ENCODE measurements around the gene KIF27.
"Not testable (repeated sequence)": the region's sequence is repeated elsewhere in the genome, so short reads cannot be mapped to it uniquely, and the experiment has no call there.

Gene KIF27

DNA sequence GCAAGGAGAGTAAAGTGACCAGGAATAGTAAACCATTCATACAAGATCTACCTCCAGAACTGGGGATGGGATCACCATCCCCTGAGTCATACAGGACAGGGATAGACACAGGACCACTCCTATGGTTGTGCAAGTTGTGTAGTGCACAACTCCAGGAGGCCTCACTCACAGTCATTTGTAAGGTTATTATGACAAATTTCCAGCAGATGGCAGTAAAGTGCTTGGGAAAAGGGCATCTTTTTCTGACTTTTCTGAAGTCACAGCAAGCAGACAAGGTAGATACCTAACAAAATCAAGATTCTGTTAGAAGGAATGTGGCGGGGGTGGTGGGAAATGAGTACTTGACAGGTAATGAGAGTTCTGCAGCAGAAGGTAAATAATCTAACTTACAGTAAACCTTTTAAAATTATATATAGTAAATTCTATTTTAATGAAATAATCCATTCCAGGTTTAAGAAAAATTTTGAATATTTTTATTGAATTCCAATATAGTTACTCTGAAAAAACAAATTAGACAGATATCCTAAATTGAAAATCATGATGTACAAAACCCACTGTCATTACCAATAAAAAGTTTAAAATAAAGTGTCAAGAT lies 16.7 kb upstream of the KIF27 start:
- Mint-ChIP-seq H3K4me1 (ENCODE audit: low read depth) (no peaks in the 10 kb centered on the region), H3K4me3 (no peak overlapping the region), H3K9me3 (no peaks in the 10 kb centered on the region), H3K27ac (no peak overlapping the region), H3K27me3 (no peaks in the 10 kb centered on the region), H3K36me3 (ENCODE audit: low read depth) (peaks cover 41% of the 10 kb centered on the region)

DNA sequence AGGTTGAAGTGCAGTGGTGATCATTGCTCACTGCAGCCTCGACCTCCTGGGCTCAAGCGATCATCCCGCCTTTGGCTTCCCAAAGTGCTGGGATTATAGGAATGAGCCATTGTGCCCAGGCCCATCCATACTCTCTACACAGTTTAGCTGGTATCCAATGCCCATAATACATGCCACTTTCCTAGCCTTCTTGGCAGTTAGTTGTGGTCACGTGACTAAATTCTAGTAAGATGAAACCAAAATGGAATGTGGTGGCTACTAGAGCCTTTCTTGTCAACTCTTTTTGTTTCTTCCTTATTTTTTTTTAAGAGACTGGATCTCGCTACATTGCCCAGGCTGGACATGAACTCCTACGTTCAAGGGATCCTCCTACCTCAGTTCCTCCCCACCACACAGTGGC lies 15.3 kb upstream of the KIF27 start:
- peaks cover 27% of the 10 kb centered on the region for H3K36me3 Mint-ChIP-seq (ENCODE audit: low read depth)
- H3K9me3 Mint-ChIP-seq = no peaks in the 10 kb centered on the region
- peaks cover 6% of the 10 kb centered on the region for H3K4me1 Mint-ChIP-seq (ENCODE audit: low read depth)
- H3K27me3 Mint-ChIP-seq = no peaks in the 10 kb centered on the region
- no peak overlapping the region for H3K4me3 Mint-ChIP-seq
- no peak overlapping the region for H3K27ac Mint-ChIP-seq

DNA sequence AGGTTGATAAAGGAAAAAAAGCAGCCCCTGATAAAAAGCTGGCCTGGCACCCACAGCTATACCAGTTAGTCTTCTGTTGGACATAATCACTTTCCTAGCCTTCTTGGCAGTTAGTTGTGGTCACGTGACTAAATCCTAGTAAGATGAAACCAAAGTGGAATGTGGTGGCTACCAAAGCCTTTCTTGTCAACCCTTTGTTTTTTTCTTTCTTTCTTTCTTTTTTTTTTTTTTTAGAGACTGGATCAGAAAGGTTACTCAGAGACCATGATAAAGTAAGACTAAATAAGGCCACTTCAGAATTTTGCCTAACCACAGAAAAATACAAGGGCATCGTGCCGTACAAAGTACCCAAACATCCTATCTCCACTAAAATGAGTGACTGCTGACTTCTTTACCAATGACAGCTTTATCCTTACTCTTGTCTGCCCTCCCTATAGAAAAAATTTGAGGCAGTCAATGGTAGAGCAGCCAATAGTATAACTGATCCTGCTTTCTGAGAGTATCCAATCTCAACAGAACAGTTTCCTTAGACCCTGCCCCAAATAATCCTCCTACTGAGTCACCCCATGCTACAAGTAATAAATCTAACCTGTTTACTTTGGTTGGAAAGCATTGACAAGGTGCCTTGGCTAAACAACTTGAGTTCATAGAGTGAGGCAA lies 14.2 kb upstream of the KIF27 start:
- Mint-ChIP-seq H3K4me1 (ENCODE audit: low read depth) (peaks cover 9% of the 10 kb centered on the region), H3K9me3 (no peaks in the 10 kb centered on the region), H3K27me3 (no peaks in the 10 kb centered on the region), H3K27ac (no peak overlapping the region), H3K4me3 (no peak overlapping the region), H3K36me3 (ENCODE audit: low read depth) (peaks cover 19% of the 10 kb centered on the region)

DNA sequence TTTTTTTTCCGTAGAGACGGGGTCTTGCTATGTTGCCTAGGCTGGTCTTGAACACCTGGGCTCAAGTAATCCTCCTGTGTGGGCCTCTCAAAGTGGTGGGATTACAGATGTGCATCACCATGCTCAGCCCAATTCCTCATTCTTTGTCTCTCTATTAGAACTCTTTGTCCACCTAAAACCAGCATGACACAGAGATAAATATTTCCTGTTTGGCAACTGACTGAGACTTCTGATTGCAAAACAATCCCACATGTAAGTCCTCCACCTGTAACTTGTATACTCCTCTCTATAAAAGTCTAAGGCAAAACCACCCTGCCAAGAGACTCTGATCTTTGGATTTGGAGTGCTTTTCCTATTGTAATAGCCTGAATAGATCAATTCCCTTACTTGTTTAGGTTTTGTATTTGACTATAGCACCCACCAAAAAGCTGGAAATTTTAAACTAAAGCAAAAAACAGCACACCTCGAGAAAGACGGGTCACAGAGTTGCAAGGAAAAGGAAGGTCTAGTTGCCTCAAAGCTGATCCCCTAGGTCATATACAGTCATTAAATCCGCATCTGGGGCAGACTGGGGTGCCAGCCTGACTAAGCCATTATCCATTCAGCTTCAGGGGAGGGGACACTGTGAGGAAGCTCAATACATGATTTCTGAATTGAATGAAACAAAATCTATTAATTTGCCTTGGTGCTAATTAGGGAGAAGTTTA lies 13.5 kb upstream of the KIF27 start:
- H3K27ac Mint-ChIP-seq = no peak overlapping the region
- peaks cover 9% of the 10 kb centered on the region for H3K4me1 Mint-ChIP-seq (ENCODE audit: low read depth)
- no peak overlapping the region for H3K4me3 Mint-ChIP-seq
- H3K27me3 Mint-ChIP-seq = no peaks in the 10 kb centered on the region
- H3K36me3 Mint-ChIP-seq (ENCODE audit: low read depth) = peaks cover 17% of the 10 kb centered on the region
- H3K9me3 Mint-ChIP-seq = no peaks in the 10 kb centered on the region

DNA sequence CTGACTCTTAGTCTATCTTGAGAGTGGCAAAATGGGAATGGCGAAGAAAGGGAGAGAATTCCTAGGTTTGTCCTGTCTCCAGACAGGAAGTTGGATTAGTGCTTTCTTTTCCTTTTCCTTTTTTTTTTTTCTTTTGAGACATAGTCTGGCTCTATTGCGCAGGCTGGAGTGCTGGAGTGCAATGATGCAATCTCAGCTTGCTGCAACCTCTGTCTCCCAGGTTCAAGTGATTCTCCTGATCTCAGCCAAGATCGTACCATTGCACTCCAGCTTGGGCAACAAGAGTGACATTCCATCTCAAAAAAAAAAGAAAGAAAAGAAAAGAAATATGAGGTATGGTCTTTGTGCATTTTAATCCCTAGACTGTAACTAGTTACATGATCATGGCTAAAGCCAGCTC lies 12.6 kb upstream of the KIF27 start:
- no peak overlapping the region for H3K27ac Mint-ChIP-seq
- no peaks in the 10 kb centered on the region for H3K9me3 Mint-ChIP-seq
- H3K36me3 Mint-ChIP-seq (ENCODE audit: low read depth) = peaks cover 10% of the 10 kb centered on the region
- H3K27me3 Mint-ChIP-seq = no peaks in the 10 kb centered on the region
- no peak overlapping the region for H3K4me3 Mint-ChIP-seq
- peaks cover 9% of the 10 kb centered on the region for H3K4me1 Mint-ChIP-seq (ENCODE audit: low read depth)

DNA sequence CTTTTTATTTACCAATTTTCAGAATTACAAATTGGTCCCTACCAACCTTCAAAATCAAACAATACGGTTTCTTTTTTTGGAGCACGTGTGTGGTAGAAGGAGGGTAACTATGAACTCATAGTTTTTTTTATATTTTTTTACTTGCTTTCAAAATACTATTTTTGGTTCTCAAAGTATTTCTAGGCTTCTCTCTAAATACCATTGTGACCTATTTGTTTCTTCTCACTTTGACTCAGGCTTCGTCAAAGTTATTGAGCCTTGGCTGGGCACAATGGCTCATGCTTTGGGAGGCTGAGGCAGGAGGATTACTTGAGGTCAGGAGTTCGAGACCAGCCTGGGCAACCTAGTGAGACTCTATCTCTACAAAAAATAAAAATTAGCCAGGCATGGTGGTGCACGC lies 11.6 kb upstream of the KIF27 start:
- no peaks in the 10 kb centered on the region for H3K27me3 Mint-ChIP-seq
- peaks cover 9% of the 10 kb centered on the region for H3K4me1 Mint-ChIP-seq (ENCODE audit: low read depth)
- no peak overlapping the region for H3K27ac Mint-ChIP-seq
- H3K36me3 Mint-ChIP-seq (ENCODE audit: low read depth) = peaks cover 3% of the 10 kb centered on the region
- H3K9me3 Mint-ChIP-seq = no peaks in the 10 kb centered on the region
- H3K4me3 Mint-ChIP-seq = no peak overlapping the region

DNA sequence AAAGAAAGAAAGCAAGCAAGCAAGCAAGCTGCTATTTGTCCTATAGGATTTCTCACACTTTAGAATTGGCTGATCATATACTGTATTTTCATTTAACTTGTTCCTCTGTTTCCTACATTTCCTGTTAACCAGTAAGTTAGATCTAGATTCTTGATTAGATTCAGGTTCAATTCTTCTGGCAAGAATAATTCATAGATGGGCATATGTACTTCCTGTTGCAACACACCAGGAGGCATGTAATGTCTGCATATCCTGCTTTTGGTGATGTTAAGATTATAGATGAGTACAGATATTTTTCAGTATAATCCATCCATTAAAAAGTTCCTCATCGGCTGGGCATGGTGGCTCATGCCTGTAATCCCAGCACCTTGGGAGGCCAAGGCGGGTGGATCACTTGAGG lies 10.8 kb upstream of the KIF27 start:
- H3K4me3 Mint-ChIP-seq = no peak overlapping the region
- no peaks in the 10 kb centered on the region for H3K27me3 Mint-ChIP-seq

DNA sequence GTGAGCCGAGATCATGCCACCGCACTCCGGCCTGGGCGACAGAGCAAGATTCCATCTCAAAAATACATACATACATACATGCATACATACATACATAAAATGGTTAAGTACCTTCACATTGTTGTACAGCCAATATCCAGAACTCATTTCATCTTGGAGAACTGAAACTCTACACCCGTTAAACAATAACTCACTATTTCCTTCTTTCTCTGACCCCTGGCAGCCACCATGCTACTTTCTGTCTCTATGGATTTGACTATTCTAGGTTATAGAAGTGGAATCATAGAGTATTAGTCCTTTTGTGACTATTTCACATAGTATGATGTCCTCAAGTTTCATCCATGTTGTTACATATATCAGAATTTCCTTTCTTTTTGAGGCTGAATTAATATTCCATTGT lies 9.6 kb upstream of the KIF27 start:
- no peaks in the 10 kb centered on the region for H3K27me3 Mint-ChIP-seq
- no peaks in the 10 kb centered on the region for H3K9me3 Mint-ChIP-seq
- H3K4me1 Mint-ChIP-seq (ENCODE audit: low read depth) = peaks cover 9% of the 10 kb centered on the region
- H3K27ac Mint-ChIP-seq = no peak overlapping the region
- H3K36me3 Mint-ChIP-seq (ENCODE audit: low read depth) = no peaks in the 10 kb centered on the region
- no peak overlapping the region for H3K4me3 Mint-ChIP-seq

More for the DNA sequence above, 10.8 kb upstream of the KIF27 start:
- Mint-ChIP-seq H3K36me3 (ENCODE audit: low read depth) (no peaks in the 10 kb centered on the region), H3K27ac (no peak overlapping the region), H3K4me1 (ENCODE audit: low read depth) (peaks cover 9% of the 10 kb centered on the region), H3K9me3 (no peaks in the 10 kb centered on the region)

DNA sequence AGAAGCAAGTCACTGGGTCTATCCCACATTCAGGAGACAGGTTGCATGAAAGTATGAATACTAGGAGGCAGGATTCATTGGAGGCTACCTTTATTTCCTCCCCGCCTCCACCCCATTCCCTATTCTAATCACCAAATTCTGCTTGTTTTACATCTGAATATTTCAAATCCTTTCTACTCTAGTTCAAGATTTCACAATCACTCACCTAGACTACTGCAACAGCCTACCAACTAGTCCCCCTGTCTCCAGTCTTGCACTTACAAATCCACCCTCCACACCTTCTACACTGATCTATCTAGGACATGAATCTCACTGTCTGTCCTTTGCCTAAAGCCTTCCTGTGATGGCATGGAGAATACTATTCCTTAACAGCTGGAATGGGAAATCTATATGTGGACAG lies 6.4 kb upstream of the KIF27 start:
- H3K27me3 Mint-ChIP-seq = no peaks in the 10 kb centered on the region
- no peaks in the 10 kb centered on the region for H3K9me3 Mint-ChIP-seq
- H3K27ac Mint-ChIP-seq = no peak overlapping the region
- no peaks in the 10 kb centered on the region for H3K36me3 Mint-ChIP-seq (ENCODE audit: low read depth)
- H3K4me1 Mint-ChIP-seq (ENCODE audit: low read depth) = peaks cover 9% of the 10 kb centered on the region
- no peak overlapping the region for H3K4me3 Mint-ChIP-seq

DNA sequence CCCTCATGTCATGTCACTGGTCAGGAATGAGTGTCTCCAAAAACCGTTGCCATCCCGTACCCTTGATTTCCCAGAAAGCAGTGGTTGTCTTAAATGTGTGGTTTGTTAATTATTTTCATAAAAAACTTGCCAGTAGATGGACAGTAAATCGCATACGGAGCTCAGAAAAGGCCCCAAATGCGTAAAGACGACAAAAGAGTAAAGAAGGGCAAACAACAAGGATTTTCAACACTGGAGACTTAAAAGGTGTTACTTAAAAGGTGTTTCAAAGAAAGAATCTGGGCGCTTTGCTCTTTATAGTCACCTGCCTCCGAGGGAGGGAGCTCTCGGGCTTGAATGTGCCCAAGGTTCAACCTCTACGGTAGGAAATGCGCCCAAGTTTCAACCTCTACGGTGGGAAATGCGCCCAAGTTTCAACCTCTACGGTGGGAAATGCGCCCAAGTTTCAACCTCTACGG lies 734 bp downstream of the KIF27 start:
- no peaks in the 10 kb centered on the region for H3K27me3 Mint-ChIP-seq
- H3K4me1 Mint-ChIP-seq (ENCODE audit: low read depth) = peaks cover 23% of the 10 kb centered on the region
- H3K36me3 Mint-ChIP-seq (ENCODE audit: low read depth) = no peaks in the 10 kb centered on the region
- H3K27ac Mint-ChIP-seq = peak overlapping the region; percentile 89
- peak overlapping the region; percentile 82 for H3K4me3 Mint-ChIP-seq
- H3K9me3 Mint-ChIP-seq = no peaks in the 10 kb centered on the region

DNA sequence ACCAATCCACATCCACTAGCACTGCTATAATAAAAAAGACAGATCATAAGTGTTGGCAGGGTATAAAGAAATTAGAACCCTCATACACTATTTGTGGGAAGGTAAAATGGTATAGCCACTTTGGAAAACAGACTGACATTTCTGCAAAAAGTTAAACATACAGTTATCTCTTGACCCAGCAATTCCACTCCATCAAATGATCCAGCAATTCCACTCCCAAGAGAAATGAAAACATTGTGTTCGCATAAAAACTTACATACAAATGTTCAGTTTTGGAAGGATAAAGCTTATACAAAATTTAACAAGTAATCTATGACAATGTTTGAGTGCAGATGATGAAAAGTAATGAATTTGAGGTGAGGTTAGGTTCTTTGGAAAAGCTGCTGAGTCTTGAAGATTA lies 2.1 kb downstream of the KIF27 start:
- H3K4me3 Mint-ChIP-seq = no peak overlapping the region
- no peaks in the 10 kb centered on the region for H3K9me3 Mint-ChIP-seq
- H3K27ac Mint-ChIP-seq = no peak overlapping the region
- H3K27me3 Mint-ChIP-seq = no peaks in the 10 kb centered on the region
- H3K4me1 Mint-ChIP-seq (ENCODE audit: low read depth) = peaks cover 23% of the 10 kb centered on the region
- no peaks in the 10 kb centered on the region for H3K36me3 Mint-ChIP-seq (ENCODE audit: low read depth)

DNA sequence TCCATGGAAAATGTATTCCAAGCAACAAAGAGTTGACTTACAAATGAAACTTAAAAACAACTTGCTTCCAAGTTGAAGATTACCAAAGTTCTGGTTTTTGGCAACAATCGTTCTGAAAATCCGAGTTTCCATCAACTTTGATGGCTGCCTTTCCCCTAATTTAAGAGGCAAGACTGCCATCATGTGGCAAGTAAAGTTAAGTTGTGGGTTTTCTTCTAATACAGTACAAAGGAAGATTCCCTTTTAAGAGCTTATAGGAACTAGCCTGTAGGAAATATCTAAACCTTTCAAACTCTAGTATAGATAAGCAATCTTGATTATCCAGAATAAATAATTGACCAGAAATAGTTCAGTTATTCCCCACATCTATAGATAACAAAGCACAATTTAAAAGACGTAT lies 9.0 kb downstream of the KIF27 start:
- not testable (repeated sequence) for H3K4me1 Mint-ChIP-seq (ENCODE audit: low read depth); H3K36me3 Mint-ChIP-seq (ENCODE audit: low read depth); H3K9me3 Mint-ChIP-seq; H3K27ac Mint-ChIP-seq; H3K4me3 Mint-ChIP-seq; H3K27me3 Mint-ChIP-seq

DNA sequence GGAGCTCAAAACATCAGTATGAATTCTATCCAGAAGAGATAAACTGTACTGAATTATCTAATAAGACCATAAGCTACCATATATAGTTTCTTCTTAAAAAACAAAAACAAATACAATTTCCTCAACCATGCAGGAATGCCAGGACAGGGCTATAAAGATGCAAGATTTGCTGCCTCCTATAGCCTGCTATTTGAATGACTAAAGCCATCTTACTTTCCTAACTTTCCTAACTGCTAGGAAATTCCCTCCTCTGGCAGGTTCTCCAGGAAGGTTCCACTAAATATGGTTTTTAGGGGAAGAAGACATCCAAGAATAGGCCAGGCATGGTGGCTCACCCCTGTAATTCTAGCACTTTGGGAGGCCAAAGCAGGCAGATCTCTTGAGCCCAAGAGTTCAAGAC lies 15.1 kb downstream of the KIF27 start:
- Mint-ChIP-seq H3K27me3 (no peaks in the 10 kb centered on the region), H3K4me1 (ENCODE audit: low read depth) (no peaks in the 10 kb centered on the region), H3K36me3 (ENCODE audit: low read depth) (no peaks in the 10 kb centered on the region)

DNA sequence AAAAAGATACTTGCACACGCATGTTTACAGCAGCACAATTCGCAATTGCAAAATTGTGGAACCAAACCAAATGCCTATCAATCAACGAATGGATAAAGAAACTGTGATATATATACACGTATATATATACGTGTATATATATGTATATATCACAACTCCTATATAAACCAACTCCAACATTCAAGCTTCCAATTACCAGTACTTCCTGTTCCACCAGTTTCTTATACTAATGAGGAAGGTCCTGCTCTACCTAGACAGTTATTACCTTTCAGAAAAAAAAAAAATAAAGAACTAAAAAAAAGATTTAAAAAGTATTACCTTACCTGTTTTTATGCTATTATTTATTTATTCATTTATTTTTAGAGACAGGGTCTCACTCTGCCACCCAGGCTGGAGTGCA lies 20.6 kb downstream of the KIF27 start:
- not testable (repeated sequence) for H3K4me3 Mint-ChIP-seq; H3K9me3 Mint-ChIP-seq; H3K4me1 Mint-ChIP-seq (ENCODE audit: low read depth); H3K36me3 Mint-ChIP-seq (ENCODE audit: low read depth); H3K27me3 Mint-ChIP-seq; H3K27ac Mint-ChIP-seq

More for the DNA sequence above, 15.1 kb downstream of the KIF27 start:
- H3K27ac Mint-ChIP-seq = no peak overlapping the region
- H3K4me3 Mint-ChIP-seq = no peak overlapping the region
- no peaks in the 10 kb centered on the region for H3K9me3 Mint-ChIP-seq

DNA sequence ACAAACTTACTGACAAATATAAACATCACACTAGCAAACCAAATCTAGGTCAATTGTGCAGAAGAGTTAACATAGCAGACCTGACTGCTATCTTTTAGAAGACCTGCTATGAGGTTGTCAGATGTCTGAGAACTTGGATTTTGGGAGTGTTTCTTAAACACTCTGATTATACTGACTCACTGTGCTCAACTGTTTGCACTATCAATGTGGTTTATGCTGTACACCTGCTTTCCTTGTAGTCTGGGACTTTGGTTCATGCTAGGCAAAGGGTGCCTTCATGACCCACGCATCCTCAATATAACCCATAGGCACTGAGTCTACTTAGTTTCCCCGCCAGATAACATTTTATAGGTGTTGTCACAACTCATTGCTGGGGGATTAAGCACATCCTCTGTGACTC lies 26.9 kb downstream of the KIF27 start:
- not testable (repeated sequence) for H3K9me3 Mint-ChIP-seq; H3K4me3 Mint-ChIP-seq; H3K27ac Mint-ChIP-seq; H3K36me3 Mint-ChIP-seq (ENCODE audit: low read depth); H3K27me3 Mint-ChIP-seq; H3K4me1 Mint-ChIP-seq (ENCODE audit: low read depth)

DNA sequence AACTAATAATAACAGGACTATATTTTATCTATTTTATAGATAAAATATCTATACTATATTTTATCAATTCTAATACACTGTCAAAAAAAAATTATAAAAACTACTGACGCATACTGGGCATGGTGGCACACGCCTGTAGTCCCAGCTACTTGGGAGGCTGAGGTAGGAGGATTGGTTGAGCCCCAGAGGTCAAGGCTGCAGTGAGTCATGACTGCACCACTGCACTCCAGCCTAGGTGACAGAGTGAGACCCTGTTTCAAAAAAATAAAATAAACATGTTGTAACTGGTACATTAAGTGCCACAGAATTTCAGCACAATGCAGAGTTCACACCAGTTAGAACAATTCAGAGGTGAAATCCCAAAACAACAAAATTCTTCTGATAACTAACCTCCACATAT lies 34.7 kb downstream of the KIF27 start:
- H3K9me3 Mint-ChIP-seq; H3K4me3 Mint-ChIP-seq; H3K27me3 Mint-ChIP-seq; H3K36me3 Mint-ChIP-seq (ENCODE audit: low read depth); H3K4me1 Mint-ChIP-seq (ENCODE audit: low read depth); H3K27ac Mint-ChIP-seq: not testable (repeated sequence)

Data from stimulated activated naive CD8-positive, alpha-beta T cell treated with anti-CD3 and anti-CD28 coated beads, Interleukin-15, Interleukin-2, amounts not matched to agents 100 ng/mL and 50 ng/mL, for 24 hours (primary cell).